Keratinocyte (primary cell): ENCODE measurements around the gene GDPD5.

Experiments
- CTCF ChIP-seq, 3 experiments: IDR thresholded peaks in 1 of 3; conservative IDR thresholded peaks in 1 of 3; optimal IDR thresholded peaks in 1 of 3; 2 replicates in 2 of 3; 3 replicates in 1 of 3; pipeline versions ENCODE3 to v1.5.1; 2011; ENCODE audit warnings: low read length in 3 of 3, mild to moderate bottlenecking in 3 of 3, moderate library complexity in 2 of 3, control low read depth in 1 of 3, inconsistent platforms in 1 of 3; ENCODE audit not compliant: insufficient read depth in 2 of 3; ENCODE audit errors: extremely low read depth in 1 of 3
- EZH2 ChIP-seq: IDR thresholded peaks from one replicate; pipeline ENCODE4 v1.6.1; 2012; ENCODE audit warnings: inconsistent platforms, mild to moderate bottlenecking, low read length, moderate library complexity

GRCh38 chr11:75421902-75422247 lies 103.9 kb downstream of the GDPD5 start:
- TF ChIP-seq CTCF (optimal IDR thresholded peaks at IDR 0.05 in 1 of 3, IDR thresholded peaks at IDR 0.05 in 1 of 3, conservative IDR thresholded peaks at IDR 0.05 in 1 of 3; ENCODE audit: extremely low read depth in 1 of 3, insufficient read depth in 2 of 3, low read length in 3 of 3) (no peak), EZH2 (no peak)
